Endothelial cell of umbilical vein (primary cell): ENCODE data around the gene STRBP. TPM values are rescaled to one million over a fixed set of nuclear protein-coding genes. Genes with fewer than 3 reads are reported as not detected.
"Not testable (repeated sequence)": the region's sequence is repeated elsewhere in the genome, so short reads cannot be mapped to it uniquely, and the experiment has no call there.

Source experiments
- BruUV-seq: library from RNA; stranded (reverse); fragments of 400-500 nt; replicated peaks from 2 replicates; lab custom pipeline; 2021; lab: Mats Ljungman, UMichigan
- CTCF ChIA-PET: fragments of 300-600, 350-600 bp; sonication (Branson Sonifier 250); formaldehyde crosslinking; loops from one replicate; lab custom pipeline; 2021; ENCODE audit warnings: antibody characterized with exemption, inconsistent platforms; lab: Charles Lee
- POLR2A ChIA-PET: fragments of 300-600, 350-600 bp; sonication (Branson Sonifier 250); formaldehyde crosslinking; loops from one replicate; lab custom pipeline; 2021; ENCODE audit warnings: antibody characterized with exemption, inconsistent platforms; lab: Charles Lee
- DNase-seq: peaks from one replicate; pipeline ENCODE4 v3.0.0-alpha.2; 2011; ENCODE audit warnings: low read depth, low spot score
- FAIRE-seq: peaks from 2 replicates; lab custom pipeline; 2011; peaks lifted over from hg19 to GRCh38; lab: Jason Lieb, UNC
- H2AFZ ChIP-seq: 2 replicates; pipeline ENCODE4 v1.6.0; 2012; ENCODE audit warnings: low read depth, low read length, control low read depth, inconsistent platforms
- H3K27ac ChIP-seq: 2 replicates; pipeline ENCODE4 v1.5.1; 2011; ENCODE audit warnings: low read depth, mild to moderate bottlenecking, control low read depth, low read length, moderate library complexity; ENCODE audit not compliant: insufficient read depth
- H3K27me3 ChIP-seq, 2 experiments: 2 replicates each; pipeline versions ENCODE4 v1.6.0 to v1.6.1; 2011; ENCODE audit warnings: low read length in 2 of 2, mixed read lengths in 1 of 2; ENCODE audit not compliant: control insufficient read depth in 2 of 2, insufficient read depth in 2 of 2
- H3K36me3 ChIP-seq, 2 experiments: 2 replicates in 1 of 2; 3 replicates in 1 of 2; pipeline ENCODE4 v1.5.1; 2011; ENCODE audit warnings: low read length in 2 of 2, mild to moderate bottlenecking in 1 of 2, moderate library complexity in 1 of 2; ENCODE audit not compliant: control insufficient read depth in 2 of 2, insufficient read depth in 2 of 2; ENCODE audit errors: extremely low read depth in 1 of 2
- H3K4me1 ChIP-seq: 3 replicates; pipeline ENCODE4 v1.5.1; 2011; ENCODE audit warnings: mild to moderate bottlenecking, low read length; ENCODE audit not compliant: control insufficient read depth, insufficient read depth; ENCODE audit errors: extremely low read depth
- H3K4me2 ChIP-seq: 2 replicates; pipeline ENCODE4 v1.6.1; 2011; ENCODE audit warnings: low read length, control low read depth, mixed read lengths; ENCODE audit not compliant: insufficient read depth
- H3K4me3 ChIP-seq, 3 experiments: fragments of 200-600 bp in 1 of 3; sonication (generic), shearing (Covaris generic) in 1 of 3; replicated peaks in 1 of 3; 2 replicates each; pipeline ENCODE4 v1.5.1; 2011 to 2016; ENCODE audit warnings: control low read depth in 3 of 3, low read length in 3 of 3, mild to moderate bottlenecking in 2 of 3, inconsistent platforms in 1 of 3, low read depth in 1 of 3, moderate library complexity in 1 of 3; ENCODE audit not compliant: insufficient read depth in 1 of 3
- H3K79me2 ChIP-seq: 2 replicates; pipeline ENCODE4 v1.6.0; 2012; ENCODE audit warnings: low read length, inconsistent platforms; ENCODE audit not compliant: control insufficient read depth, insufficient read depth
- H3K9ac ChIP-seq: replicated peaks from 2 replicates; pipeline ENCODE3; 2011; ENCODE audit warnings: low read length, control low read depth; ENCODE audit not compliant: insufficient read depth; ENCODE audit errors: extremely low read depth
- H3K9me1 ChIP-seq: replicated peaks from 3 replicates; pipeline ENCODE4 v1.6.0; 2011; ENCODE audit warnings: mild to moderate bottlenecking, low read length; ENCODE audit not compliant: control insufficient read depth, insufficient read depth; ENCODE audit errors: extremely low read depth
- H3K9me3 ChIP-seq: replicated peaks from 2 replicates; pipeline ENCODE4 v1.5.1; 2012; ENCODE audit warnings: low read length, inconsistent platforms; ENCODE audit not compliant: control insufficient read depth, insufficient read depth
- H4K20me1 ChIP-seq: replicated peaks from 2 replicates; pipeline ENCODE3; 2011; ENCODE audit warnings: mild to moderate bottlenecking, low read length; ENCODE audit not compliant: control insufficient read depth, insufficient read depth; ENCODE audit errors: extremely low read depth
- CTCF ChIP-seq, 2 donors: IDR thresholded peaks; 1 replicate in 1 of 2; 2 replicates in 1 of 2; pipeline ENCODE4 v1.5.1; 2011; ENCODE audit warnings: low read length in 2 of 2, mild to moderate bottlenecking in 2 of 2, moderate library complexity in 2 of 2, control low read depth in 1 of 2, inconsistent platforms in 1 of 2, low read depth in 1 of 2; ENCODE audit not compliant: insufficient read depth in 1 of 2; ENCODE audit errors: extremely low read depth in 1 of 2
- EZH2 ChIP-seq: IDR thresholded peaks from 2 replicates; pipeline ENCODE4 v1.6.1; 2012; ENCODE audit warnings: borderline replicate concordance, low read depth, mild to moderate bottlenecking, moderate library complexity, low read length, inconsistent platforms; ENCODE audit not compliant: severe bottlenecking
- FOS ChIP-seq: IDR thresholded peaks from 2 replicates; pipeline ENCODE4 v1.6.1; 2011; ENCODE audit warnings: mild to moderate bottlenecking, low read length, moderate library complexity, borderline replicate concordance; ENCODE audit not compliant: insufficient read depth
- GATA2 ChIP-seq: IDR thresholded peaks from 2 replicates; pipeline ENCODE4 v1.7.0; 2011; ENCODE audit warnings: low read depth, mild to moderate bottlenecking, moderate library complexity, mixed read lengths, low read length; ENCODE audit not compliant: insufficient read length, insufficient read depth
- JUN ChIP-seq: IDR thresholded peaks from 2 replicates; pipeline ENCODE4 v1.6.1; 2011; ENCODE audit warnings: borderline replicate concordance, low read depth; ENCODE audit not compliant: insufficient read length, insufficient read depth
- MYC ChIP-seq: IDR thresholded peaks from one replicate; pipeline ENCODE4 v1.6.1; 2011; ENCODE audit warnings: mild to moderate bottlenecking, low read depth, low read length
- POLR2A ChIP-seq: IDR thresholded peaks from 2 replicates; pipeline ENCODE4 v1.6.1; 2012; ENCODE audit warnings: low read depth, mild to moderate bottlenecking, control low read depth, low read length
- POLR2AphosphoS5 ChIP-seq: IDR thresholded peaks from 2 replicates; pipeline ENCODE4 v1.6.1; 2012; ENCODE audit warnings: low read depth, mild to moderate bottlenecking, control low read depth, low read length, moderate library complexity; ENCODE audit not compliant: insufficient read depth
- dilution Hi-C: fragments of 300-500 bp; cut with MboI; formaldehyde crosslinking; loops from one replicate; pipeline ENCODE4 v1.15.0; 2019; ENCODE audit warnings: low sequenced_read_pairs; ENCODE audit not compliant: extremely low pct_ligation_motif_present
- intact Hi-C: fragments of 100-400 bp; cut with micrococcal nuclease; formaldehyde crosslinking; loops from one replicate; pipeline ENCODE4 v1.10.0; 2022
- polyA plus RNA-seq, 4 experiments: library from polyadenylated mRNA; depleted of rRNA in 3 of 4; stranded (reverse) in 3 of 4; unstranded in 1 of 4; fragments of >200 nt; gene quantifications; 2 replicates each; pipeline versions ENCODE4 v1.2.1 to v1.2.3, GENCODE V29; 2011 to 2012; ENCODE audit warnings: missing spikeins in 1 of 4
- total RNA-seq: library from RNA; stranded (reverse); gene quantifications from 2 replicates; pipeline ENCODE4 v1.2.3, GENCODE V29; 2021
- TF ChIP-seq, protein P1 (sequence below): IDR thresholded peaks from 2 replicates; pipeline ENCODE4 v1.6.1; 2011; ENCODE audit not compliant: insufficient read depth, insufficient read length

The STRBP gene
- total and polyA plus RNA-seq, 2 donors (not counting 3 experiments of a cell fraction or from before 2014, with no cell fraction given) = 7.7 to 15.4 TPM

- Histone ChIP-seq H4K20me1 (no peaks in the 10 kb centered on the region), H3K4me2 (no peak overlapping the region), H3K4me1 (peaks cover 5% of the 10 kb centered on the region), H3K4me3 (no peak overlapping the region), H3K9me1 (no peaks in the 10 kb centered on the region), H3K27ac (no peak overlapping the region), H3K9me3 (no peaks in the 10 kb centered on the region), H3K27me3 (no peaks in the 10 kb centered on the region), H2AFZ (no peak overlapping the region), H3K36me3 (no peaks in the 10 kb centered on the region), H3K79me2 (no peaks in the 10 kb centered on the region), H3K9ac (no peak overlapping the region)
- ChIA-PET POLR2A (no interaction called here), CTCF (interaction anchor here (1.9 kb wide), 1 partner anchor 11 kb away, joined by 4 read pairs; no protein-coding TSS in a partner anchor)
- no peak for TF ChIP-seq EZH2
- TF ChIP-seq, protein P1, sequence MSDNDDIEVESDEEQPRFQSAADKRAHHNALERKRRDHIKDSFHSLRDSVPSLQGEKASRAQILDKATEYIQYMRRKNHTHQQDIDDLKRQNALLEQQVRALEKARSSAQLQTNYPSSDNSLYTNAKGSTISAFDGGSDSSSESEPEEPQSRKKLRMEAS = no peak
- no peak for TF ChIP-seq CTCF (IDR thresholded peaks at IDR 0.05; ENCODE audit: extremely low read depth in 1 of 2, insufficient read depth in 1 of 2, low read depth in 1 of 2, low read length in 2 of 2)
- TF ChIP-seq JUN = no peak
- no peak for TF ChIP-seq POLR2AphosphoS5
- TF ChIP-seq FOS = no peak
- TF ChIP-seq POLR2A = no peak
- no peak for TF ChIP-seq GATA2
- TF ChIP-seq MYC = no peak
- no TSS peak for BruUV-seq
- DNase-seq = no peak
- FAIRE-seq = no peak
- dilution Hi-C loops (no loop called here), intact Hi-C loops (no loop called here)
Measured at GRCh38 chr9:123250504-123250903, 17.9 kb downstream of the STRBP start.

DNA sequence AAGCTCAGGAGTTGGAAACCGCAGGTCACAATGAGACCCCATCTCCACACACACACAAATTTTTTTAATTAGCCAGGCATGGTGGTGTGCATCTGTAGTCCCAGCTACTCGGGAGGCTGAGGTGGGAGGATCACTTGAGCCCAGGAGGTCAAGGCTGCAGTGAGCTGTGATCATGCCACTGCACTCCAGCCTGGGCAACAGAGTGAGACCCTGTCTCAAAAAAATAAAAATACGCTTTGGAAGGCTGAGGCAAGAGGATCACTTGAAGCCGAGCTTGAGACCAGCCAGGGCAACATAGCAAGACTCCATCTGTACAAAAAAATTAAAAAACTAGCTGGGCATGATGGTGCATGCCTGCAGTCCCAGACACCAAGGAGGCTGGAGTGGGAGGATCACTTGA is 19.2 kb downstream of the STRBP start:
- H3K9ac ChIP-seq, H3K4me3 ChIP-seq, H3K4me1 ChIP-seq, H3K27me3 ChIP-seq, dilution Hi-C loops, H4K20me1 ChIP-seq, DNase-seq, H3K36me3 ChIP-seq, POLR2A ChIA-PET, H3K9me3 ChIP-seq, H3K9me1 ChIP-seq, intact Hi-C loops, BruUV-seq, H3K27ac ChIP-seq, H3K4me2 ChIP-seq, H2AFZ ChIP-seq, H3K79me2 ChIP-seq, FAIRE-seq: not testable (repeated sequence)
- CTCF ChIA-PET = interaction anchor here (0.6 to 0.8 kb wide), 2 partner anchors 24 to 62 kb away, joined by 3 read pairs; no protein-coding TSS in a partner anchor
